ENCODE data around the gene OR6C6.

DNA sequence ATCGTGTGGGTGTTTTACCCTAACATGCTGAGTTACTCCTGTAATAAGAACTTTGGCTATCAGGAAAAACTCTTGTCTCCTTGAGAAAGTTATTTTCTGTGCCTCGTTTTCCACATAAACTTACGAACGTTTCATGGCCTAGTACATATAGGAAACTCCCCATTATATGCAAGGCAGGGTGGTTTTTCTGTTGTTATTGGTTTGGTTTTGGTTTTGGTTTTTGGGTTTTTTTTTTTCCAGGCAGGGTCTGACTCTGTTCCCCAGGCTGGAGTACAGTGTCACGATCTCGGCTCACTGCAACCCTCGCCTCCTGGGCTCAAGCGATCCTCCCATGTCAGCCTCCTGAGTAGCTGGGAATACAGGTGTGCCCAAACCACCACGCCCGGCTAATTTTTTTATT, 39.6 kb upstream of the OR6C6 start:
- TF ChIP-seq, protein P1, sequence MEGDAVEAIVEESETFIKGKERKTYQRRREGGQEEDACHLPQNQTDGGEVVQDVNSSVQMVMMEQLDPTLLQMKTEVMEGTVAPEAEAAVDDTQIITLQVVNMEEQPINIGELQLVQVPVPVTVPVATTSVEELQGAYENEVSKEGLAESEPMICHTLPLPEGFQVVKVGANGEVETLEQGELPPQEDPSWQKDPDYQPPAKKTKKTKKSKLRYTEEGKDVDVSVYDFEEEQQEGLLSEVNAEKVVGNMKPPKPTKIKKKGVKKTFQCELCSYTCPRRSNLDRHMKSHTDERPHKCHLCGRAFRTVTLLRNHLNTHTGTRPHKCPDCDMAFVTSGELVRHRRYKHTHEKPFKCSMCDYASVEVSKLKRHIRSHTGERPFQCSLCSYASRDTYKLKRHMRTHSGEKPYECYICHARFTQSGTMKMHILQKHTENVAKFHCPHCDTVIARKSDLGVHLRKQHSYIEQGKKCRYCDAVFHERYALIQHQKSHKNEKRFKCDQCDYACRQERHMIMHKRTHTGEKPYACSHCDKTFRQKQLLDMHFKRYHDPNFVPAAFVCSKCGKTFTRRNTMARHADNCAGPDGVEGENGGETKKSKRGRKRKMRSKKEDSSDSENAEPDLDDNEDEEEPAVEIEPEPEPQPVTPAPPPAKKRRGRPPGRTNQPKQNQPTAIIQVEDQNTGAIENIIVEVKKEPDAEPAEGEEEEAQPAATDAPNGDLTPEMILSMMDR (conservative IDR thresholded peaks at IDR 0.05), result no peak
- no peak for TF ChIP-seq ZFX (IDR thresholded peaks at IDR 0.05)

All from C4-2B (cell line).